NAMALWA (cell line): ENCODE results near the gene PDCL3.

ENCODE experiments used
- DNase-seq: peaks from one replicate; pipeline ENCODE4 v3.0.0-alpha.2; 2015; ENCODE audit warnings: low spot score

The PDCL3 gene

GRCh38 chr2:100612388-100613000, 49.7 kb downstream of the PDCL3 start:
- no peak for DNase-seq

- no peak for DNase-seq
These were observed 50.9 kb downstream of the PDCL3 start for GRCh38 chr2:100613719-100614118.

- DNase-seq: no peak
These were observed 51.7 kb downstream of the PDCL3 start for GRCh38 chr2:100614455-100615000.

- no peak for DNase-seq
These were observed 52.7 kb downstream of the PDCL3 start for GRCh38 chr2:100615471-100615870.

GRCh38 chr2:100615886-100616285, 53.1 kb downstream of the PDCL3 start:
- DNase-seq: no peak

- no peak for DNase-seq
These were observed 54.1 kb downstream of the PDCL3 start for GRCh38 chr2:100616841-100617390.

- no peak for DNase-seq
These were observed 57.2 kb downstream of the PDCL3 start for GRCh38 chr2:100619951-100620350.

- DNase-seq: no peak
These were observed 57.7 kb downstream of the PDCL3 start for GRCh38 chr2:100620481-100620880.

GRCh38 chr2:100621371-100621951, 58.7 kb downstream of the PDCL3 start:
- no peak for DNase-seq

GRCh38 chr2:100623033-100623715, 60.4 kb downstream of the PDCL3 start:
- DNase-seq: no peak

GRCh38 chr2:100623930-100624329, 61.1 kb downstream of the PDCL3 start:
- DNase-seq: no peak

- DNase-seq: no peak
These were observed 61.7 kb downstream of the PDCL3 start for GRCh38 chr2:100624536-100624935.

GRCh38 chr2:100625717-100626116, 62.9 kb downstream of the PDCL3 start:
- DNase-seq: no peak
